ENCODE data around the gene HERC5. TPM values are rescaled to one million over a fixed set of nuclear protein-coding genes. Genes with fewer than 3 reads are reported as not detected.
A peak's percentile ranks its signal among the peaks of the same experiment; 100 is the strongest.

HERC5 gene
- total RNA-seq (1 to 10 TPM; 3.9 to 7.8 TPM), polyA plus RNA-seq (1 to 10 TPM; 4.7 to 6.0 TPM)
- long read RNA-seq, donor 1, result 0 reads
- long read RNA-seq, donor 2, result 0 reads
- long read RNA-seq, donor 3, partial matches to known transcripts, result 0 of 1 reads
- long read RNA-seq, donor 3, other reads (novel, unspliced or antisense), result 0 of 1 reads
- long read RNA-seq, donor 4, result 0 reads
- long read RNA-seq, donor 5, result 0 reads

- Histone ChIP-seq H3K9me3 (ENCODE audit: control insufficient read depth in 4 of 4, insufficient read depth in 3 of 4, low read length in 3 of 4) (no peaks in the 10 kb centered on the region), H3K9ac (ENCODE audit: insufficient read depth in 1 of 2, low read length in 2 of 2) (peak within 1 kb of the TSS in 1 of 2 donors; percentile 47)
These were observed at the start of gene HERC5 for GRCh38 chr4:88456670-88457306. Gene HERC5, plus strand, starts transcription at chr4:88457119. Its CDS starts 151 bp downstream, at chr4:88457270.

GRCh38 chr4:88409206-88409605 lies 47.7 kb upstream of the HERC5 start:
- TF ChIP-seq CTCF (IDR thresholded peaks at IDR 0.05; ENCODE audit: control extremely low read depth, extremely low read depth), result no peak
- DNase-seq, result no peak
- WGBS, 2 donors, result 91 to 97% methylated on average over 2 of the region's 2 CpGs
- peaks cover 0 to 18% (median 8%) of the 10 kb centered on the region in 4 donors for H3K36me3 ChIP-seq (ENCODE audit: control insufficient read depth in 4 of 4, insufficient read depth in 4 of 4, low read length in 4 of 4)
- H3K4me3 ChIP-seq, result no peak overlapping the region
- H3K9ac ChIP-seq (ENCODE audit: insufficient read depth in 1 of 2, low read length in 2 of 2), result no peak overlapping the region
- no peak overlapping the region for H3K27ac ChIP-seq (ENCODE audit: low read depth in 1 of 2, low read length in 1 of 2)
- no peaks in the 10 kb centered on the region for H3K4me1 ChIP-seq (ENCODE audit: control insufficient read depth in 5 of 5, insufficient read depth in 5 of 5, low read length in 5 of 5)
- no peaks in the 10 kb centered on the region for H3K9me3 ChIP-seq (ENCODE audit: control insufficient read depth in 4 of 4, insufficient read depth in 3 of 4, low read length in 3 of 4)
- no peak for ATAC-seq (ENCODE audit: insufficient read depth, low FRiP score)
- no peaks in the 10 kb centered on the region for H3K27me3 ChIP-seq (ENCODE audit: control insufficient read depth in 3 of 3, insufficient read depth in 3 of 3, low read length in 2 of 3)

More at GRCh38 chr4:88456670-88457306, at the start of gene HERC5:
- ATAC-seq (ENCODE audit: insufficient read depth, low FRiP score) (peak; percentile 94), DNase-seq (peak; percentile 94 to 96 (median 96))
- H3K27me3 ChIP-seq (ENCODE audit: control insufficient read depth in 3 of 3, insufficient read depth in 3 of 3, low read length in 2 of 3), result peaks cover 0 to 25% (median 0%) of the 10 kb centered on the region in 3 donors
- WGBS, 2 donors, result 1% methylated on average over 56 to 57 of the region's 57 CpGs
- H3K4me1 ChIP-seq (ENCODE audit: control insufficient read depth in 5 of 5, insufficient read depth in 5 of 5, low read length in 5 of 5), result peaks cover 0 to 3% (median 0%) of the 10 kb centered on the region in 5 donors
- no peaks in the 10 kb centered on the region for H3K36me3 ChIP-seq (ENCODE audit: control insufficient read depth in 4 of 4, insufficient read depth in 4 of 4, low read length in 4 of 4)
- H3K4me3 ChIP-seq, result peak within 1 kb of the TSS; percentile 69
- peak within 1 kb of the TSS; percentile 66 to 78 for H3K27ac ChIP-seq (ENCODE audit: low read depth in 1 of 2, low read length in 1 of 2)
- TF ChIP-seq CTCF (IDR thresholded peaks at IDR 0.05; ENCODE audit: control extremely low read depth, extremely low read depth), result peak; percentile 32

GRCh38 chr4:88409789-88410188 lies 47.1 kb upstream of the HERC5 start:
- H3K9me3 ChIP-seq (ENCODE audit: control insufficient read depth in 4 of 4, insufficient read depth in 3 of 4, low read length in 3 of 4), result no peaks in the 10 kb centered on the region
- H3K27ac ChIP-seq (ENCODE audit: low read depth in 1 of 2, low read length in 1 of 2), result no peak overlapping the region
- DNase-seq (no peak), ATAC-seq (ENCODE audit: insufficient read depth, low FRiP score) (no peak)
- peaks cover 0 to 20% (median 8%) of the 10 kb centered on the region in 4 donors for H3K36me3 ChIP-seq (ENCODE audit: control insufficient read depth in 4 of 4, insufficient read depth in 4 of 4, low read length in 4 of 4)
- no peaks in the 10 kb centered on the region for H3K4me1 ChIP-seq (ENCODE audit: control insufficient read depth in 5 of 5, insufficient read depth in 5 of 5, low read length in 5 of 5)
- no peak for TF ChIP-seq CTCF (IDR thresholded peaks at IDR 0.05; ENCODE audit: control extremely low read depth, extremely low read depth)
- H3K4me3 ChIP-seq, result no peak overlapping the region
- H3K27me3 ChIP-seq (ENCODE audit: control insufficient read depth in 3 of 3, insufficient read depth in 3 of 3, low read length in 2 of 3), result no peaks in the 10 kb centered on the region
- no peak overlapping the region for H3K9ac ChIP-seq (ENCODE audit: insufficient read depth in 1 of 2, low read length in 2 of 2)
- 96 to 98% methylated on average over 1 of the region's 1 CpG for WGBS, 2 donors

All from lung (tissue), 16 donors.